Activated CD4-positive, CD25-positive, alpha-beta regulatory T cell treated with anti-CD3 and anti-CD28 coated beads, Interleukin-2, amount 50 U/mL, for 72 hours (primary cell): ENCODE results near the gene ZNF638.

Experiments used
- DNase-seq: peaks from one replicate; pipeline ENCODE4 v3.0.0; 2021

Gene ZNF638

GRCh38 chr2:71473346-71474031 is 141.9 kb downstream of the ZNF638 start:
- DNase-seq: no peak

GRCh38 chr2:71474116-71474743 is 142.6 kb downstream of the ZNF638 start:
- DNase-seq: no peak

GRCh38 chr2:71474744-71475397 is 143.3 kb downstream of the ZNF638 start:
- DNase-seq: no peak

- DNase-seq: no peak
Measured at GRCh38 chr2:71476495-71476894, 144.9 kb downstream of the ZNF638 start.

GRCh38 chr2:71477231-71477691 is 145.7 kb downstream of the ZNF638 start:
- DNase-seq: no peak

- DNase-seq: no peak
Measured at GRCh38 chr2:71478806-71479205, 147.2 kb downstream of the ZNF638 start.

- no peak for DNase-seq
Measured at GRCh38 chr2:71479261-71479660, 147.7 kb downstream of the ZNF638 start.

GRCh38 chr2:71481111-71481510 is 149.5 kb downstream of the ZNF638 start:
- no peak for DNase-seq

- no peak for DNase-seq
Measured at GRCh38 chr2:71482055-71482454, 150.5 kb downstream of the ZNF638 start.

- no peak for DNase-seq
Measured at GRCh38 chr2:71483246-71483645, 151.7 kb downstream of the ZNF638 start.

- no peak for DNase-seq
Measured at GRCh38 chr2:71484354-71484753, 152.8 kb downstream of the ZNF638 start.
